Smooth muscle cell (in vitro differentiated cells): ENCODE results near the gene TRIM5. TPM values are rescaled to one million over a fixed set of nuclear protein-coding genes. Genes with fewer than 3 reads are reported as not detected.
"Not testable (repeated sequence)": the region's sequence is repeated elsewhere in the genome, so short reads cannot be mapped to it uniquely, and the experiment has no call there.

Experiments used
- DNase-seq: peaks from one replicate; lab custom pipeline; 2025; ENCODE audit not compliant: unreplicated experiment; lab: John Stamatoyannopoulos, UW
- H2AFZ ChIP-seq: fragments of 200-600 bp; sonication (generic); 2 replicates; pipeline ENCODE4 v1.6.0; 2016; ENCODE audit warnings: antibody characterized with exemption, low read depth, mild to moderate bottlenecking
- H3F3A ChIP-seq: fragments of 200-600 bp; sonication (generic); 2 replicates; pipeline ENCODE4 v1.6.0; 2017; ENCODE audit warnings: antibody characterized with exemption, low read depth
- H3K27ac ChIP-seq: fragments of 200-600 bp; sonication (generic); 2 replicates; pipeline ENCODE4 v1.5.1; 2016; ENCODE audit warnings: low read depth, mild to moderate bottlenecking
- H3K27me3 ChIP-seq: fragments of 200-600 bp; sonication (generic); 2 replicates; pipeline ENCODE4 v1.6.1; 2016; ENCODE audit warnings: low read depth, mild to moderate bottlenecking
- H3K36me3 ChIP-seq: fragments of 200-600 bp; sonication (generic); 2 replicates; pipeline ENCODE4 v1.5.1; 2016; ENCODE audit warnings: low read depth
- H3K4me1 ChIP-seq: fragments of 200-600 bp; sonication (generic); 2 replicates; pipeline ENCODE4 v1.5.1; 2016; ENCODE audit warnings: low read depth
- H3K4me2 ChIP-seq: fragments of 200-600 bp; sonication (generic); 2 replicates; pipeline ENCODE4 v1.6.0; 2016; ENCODE audit warnings: mild to moderate bottlenecking
- H3K4me3 ChIP-seq: fragments of 200-600 bp; sonication (generic); 2 replicates; pipeline ENCODE4 v1.5.1; 2016; ENCODE audit warnings: mild to moderate bottlenecking
- H3K79me2 ChIP-seq: fragments of 200-600 bp; sonication (generic); 2 replicates; pipeline ENCODE4 v1.6.0; 2016; ENCODE audit warnings: low read depth, mild to moderate bottlenecking
- H3K9ac ChIP-seq: fragments of 200-600 bp; sonication (generic); 2 replicates; pipeline ENCODE4 v1.6.0; 2016; ENCODE audit warnings: low read depth
- H3K9me3 ChIP-seq: fragments of 200-600 bp; sonication (generic); replicated peaks from 2 replicates; pipeline ENCODE4 v1.5.1; 2016; ENCODE audit warnings: low read depth
- H4K20me1 ChIP-seq: fragments of 200-600 bp; sonication (generic); 2 replicates; pipeline ENCODE4 v1.6.0; 2016; ENCODE audit warnings: low read depth
- CTCF ChIP-seq: fragments of 200-600 bp; sonication (generic); IDR thresholded peaks from 2 replicates; pipeline ENCODE4 v1.5.1; 2017; ENCODE audit warnings: borderline replicate concordance, mild to moderate bottlenecking, antibody characterized with exemption; ENCODE audit not compliant: insufficient read depth, poor library complexity, severe bottlenecking
- WGBS: methylation state at CpG from one replicate; pipeline ENCODE4 v1.1.7; 2016; ENCODE audit warnings: low lambda C conversion rate; 5-methylcytosine and 5-hydroxymethylcytosine counted together
- polyA plus RNA-seq: library from polyadenylated mRNA; unstranded; fragments of >200 nt; fragmentation: Nextera tagmentation; extraction: Ambion mirVana; gene quantifications from 2 replicates; pipeline ENCODE4 v1.2.1, GENCODE V29; 2016
- total RNA-seq: library from RNA; depleted of rRNA; stranded (reverse); fragments of >200 nt; gene quantifications from 2 replicates; pipeline ENCODE4 v1.2.3, GENCODE V29; 2014

The TRIM5 gene
- total and polyA plus RNA-seq, 2 experiments from 2014 or later, result 16.4 to 27.6 TPM

GRCh38 chr11:5684036-5684645, 733 bp downstream of the TRIM5 start:
- peak overlapping the region; percentile 62 for H2AFZ ChIP-seq
- DNase-seq, result no peak

DNA sequence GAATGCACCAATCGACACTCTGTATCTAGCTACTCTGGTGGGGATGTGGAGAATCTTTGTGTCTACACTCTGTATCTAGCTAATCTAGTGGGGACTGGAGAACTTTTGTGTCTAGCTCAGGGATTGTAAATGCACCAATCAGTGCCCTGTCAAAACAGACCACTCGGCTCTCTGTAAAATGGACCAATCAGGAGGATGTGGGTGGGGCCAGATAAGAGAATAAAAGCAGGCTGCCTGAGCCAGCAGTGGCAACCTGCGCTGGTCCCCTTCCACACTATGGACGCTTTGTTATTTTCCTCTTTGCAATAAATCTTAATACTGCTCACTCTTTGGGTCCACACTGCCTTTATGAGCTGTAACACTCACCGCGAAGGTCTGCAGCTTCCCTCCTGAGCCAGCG, 1.3 kb downstream of the TRIM5 start:
- not testable (repeated sequence) for DNase-seq, H3K27me3 ChIP-seq, H2AFZ ChIP-seq, H4K20me1 ChIP-seq, H3K36me3 ChIP-seq, H3K9me3 ChIP-seq, H3K9ac ChIP-seq, H3F3A ChIP-seq
- peak overlapping the region; percentile 98 for H3K27ac ChIP-seq
- peak overlapping the region; percentile 58 for H3K4me3 ChIP-seq
- H3K4me1 ChIP-seq, result peaks cover 12% of the 10 kb centered on the region
- 79% methylated on average over 7 of the region's 7 CpGs for WGBS
- H3K4me2 ChIP-seq, result peak overlapping the region; percentile 89
- H3K79me2 ChIP-seq, result peaks cover 21% of the 10 kb centered on the region

More at GRCh38 chr11:5684036-5684645, 733 bp downstream of the TRIM5 start:
- Histone ChIP-seq H3K9ac (peak overlapping the region; percentile 90), H3K4me3 (peak overlapping the region; percentile 58), H3K27ac (peak overlapping the region; percentile 98), H3K79me2 (peaks cover 21% of the 10 kb centered on the region), H3F3A (no peaks in the 10 kb centered on the region), H4K20me1 (no peaks in the 10 kb centered on the region), H3K4me1 (peaks cover 13% of the 10 kb centered on the region), H3K4me2 (peak overlapping the region; percentile 89), H3K36me3 (peaks cover 3% of the 10 kb centered on the region), H3K27me3 (no peaks in the 10 kb centered on the region), H3K9me3 (no peaks in the 10 kb centered on the region)
- 72% methylated on average over 8 of the region's 8 CpGs for WGBS
- no peak for TF ChIP-seq CTCF

DNA sequence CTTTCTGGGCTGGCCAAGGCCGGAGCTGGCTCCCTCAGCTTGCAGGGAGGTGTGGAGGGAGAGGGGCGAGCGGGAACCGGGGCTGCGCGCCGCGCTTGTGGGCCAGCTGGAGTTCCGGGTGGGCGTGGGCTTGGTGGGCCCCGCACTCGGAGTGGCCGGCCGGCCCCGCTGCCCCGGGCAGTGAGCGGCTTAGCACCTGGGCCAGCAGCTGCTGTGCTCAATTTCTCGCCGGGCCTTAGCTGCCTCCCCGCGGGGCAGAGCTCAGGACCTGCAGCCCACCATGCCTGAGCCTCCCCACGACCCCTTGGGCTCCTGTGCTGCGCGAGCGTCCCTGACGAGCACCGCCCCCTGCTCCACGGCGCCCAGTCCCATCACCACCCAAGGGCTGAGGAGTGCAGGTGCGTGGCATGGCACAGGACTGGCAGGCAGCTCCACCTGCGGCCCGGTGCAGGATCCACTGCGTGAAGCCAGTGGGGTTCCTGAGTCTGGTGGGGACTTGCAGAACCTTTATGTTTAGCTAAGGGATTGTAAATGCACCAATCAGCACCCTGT, 1.9 kb downstream of the TRIM5 start:
- Histone ChIP-seq H3K79me2 (peaks cover 25% of the 10 kb centered on the region), H3K36me3 (peaks cover 15% of the 10 kb centered on the region), H3K4me1 (peaks cover 12% of the 10 kb centered on the region)
- H3K4me2 ChIP-seq, DNase-seq, H3K9me3 ChIP-seq, H3K9ac ChIP-seq, H3K27ac ChIP-seq, H3K27me3 ChIP-seq, H3K4me3 ChIP-seq, H3F3A ChIP-seq, H4K20me1 ChIP-seq, H2AFZ ChIP-seq: not testable (repeated sequence)
- 86% methylated on average over 12 of the region's 33 CpGs for WGBS

- Histone ChIP-seq H3K79me2 (peaks cover 28% of the 10 kb centered on the region), H3K9me3 (peaks cover 7% of the 10 kb centered on the region), H3K36me3 (peaks cover 21% of the 10 kb centered on the region), H3K4me3 (no peak overlapping the region), H3K9ac (no peak overlapping the region), H4K20me1 (peaks cover 1% of the 10 kb centered on the region), H3K27ac (no peak overlapping the region), H2AFZ (no peak overlapping the region), H3K4me2 (no peak overlapping the region), H3K4me1 (peaks cover 8% of the 10 kb centered on the region), H3F3A (no peaks in the 10 kb centered on the region), H3K27me3 (no peaks in the 10 kb centered on the region)
- 98% methylated on average over 7 of the region's 7 CpGs for WGBS
- no peak for DNase-seq
- TF ChIP-seq CTCF, result no peak
Observed at GRCh38 chr11:5679811-5680210, 5.1 kb downstream of the TRIM5 start.
